ENCODE results near the gene WIPI1. TPM values are rescaled to one million over a fixed set of nuclear protein-coding genes. Genes with fewer than 3 reads are reported as not detected.

Gene WIPI1
- total and polyA plus RNA-seq, 2 of the 13 experiments (the other 11 are each of a cell fraction or from before 2014, with no cell fraction given): 29.4 to 141 TPM

GRCh38 chr17:68383443-68384321 lies 73.6 kb downstream of the WIPI1 start (continued):
- peak; percentile 96 for TF ChIP-seq MLX (CRISPR knock-in tag; IDR thresholded peaks at IDR 0.05)
- TF ChIP-seq IRF2 (CRISPR knock-in tag; IDR thresholded peaks at IDR 0.05): peak; percentile 57; the same call in 1 of the 2 replicates
- TF ChIP-seq ZGPAT (CRISPR knock-in tag; IDR thresholded peaks at IDR 0.05): peak; percentile 98
- peak; percentile 84 to 98 for TF ChIP-seq EP300 (IDR thresholded peaks at IDR 0.05; ENCODE audit: low read depth in 2 of 2, low read length in 2 of 2)
- peak; percentile 98 for TF ChIP-seq EP300 (CRISPR knock-in tag; IDR thresholded peaks at IDR 0.05; ENCODE audit: borderline replicate concordance)
- TF ChIP-seq TERF1 (CRISPR knock-in tag; IDR thresholded peaks at IDR 0.05): no peak
- no peak for TF ChIP-seq ZNF674 (CRISPR knock-in tag; IDR thresholded peaks at IDR 0.05; ENCODE audit: low read depth)
- peak; percentile 59; the same call in 1 of the 2 replicates for TF ChIP-seq ZNF567 (CRISPR knock-in tag; IDR thresholded peaks at IDR 0.05; ENCODE audit: borderline replicate concordance)
- TF ChIP-seq NR2F1 (CRISPR knock-in tag; IDR thresholded peaks at IDR 0.05): peak; percentile 95 to 96
- 0 out of 2 replicates have a peak, but pooled peaks have one; percentile 77 for TF ChIP-seq ZNF703 (CRISPR knock-in tag; IDR thresholded peaks at IDR 0.05; ENCODE audit: borderline replicate concordance)
- TF ChIP-seq ETV5 (CRISPR knock-in tag; IDR thresholded peaks at IDR 0.05; ENCODE audit: borderline replicate concordance): peak; percentile 96
- TF ChIP-seq AHR (CRISPR knock-in tag; IDR thresholded peaks at IDR 0.05): peak; percentile 25
- peak; percentile 88 for TF ChIP-seq SMAD3 (CRISPR knock-in tag; IDR thresholded peaks at IDR 0.05)
- peak; percentile 27; the same call in 1 of the 2 replicates for TF ChIP-seq ZNF44 (CRISPR knock-in tag; IDR thresholded peaks at IDR 0.05)
- TF ChIP-seq ZNF232 (CRISPR knock-in tag; IDR thresholded peaks at IDR 0.05; ENCODE audit: borderline replicate concordance): no peak; the same call in none of the 2 replicates
- peak; percentile 52; the same call in 1 of the 2 replicates for TF ChIP-seq SIX1 (CRISPR knock-in tag; IDR thresholded peaks at IDR 0.05; ENCODE audit: borderline replicate concordance)
- no peak; the same call in 1 of the 2 replicates for TF ChIP-seq ZSCAN31 (CRISPR knock-in tag; IDR thresholded peaks at IDR 0.05; ENCODE audit: low read depth)
- TF ChIP-seq ISX (CRISPR knock-in tag; conservative IDR thresholded peaks at IDR 0.05): 0 out of 2 replicates have a peak, but pooled peaks have one; percentile 8
- TF ChIP-seq ZNF576 (CRISPR knock-in tag; IDR thresholded peaks at IDR 0.05): 0 out of 2 replicates have a peak, but pooled peaks have one; percentile 42
- peak; percentile 74; the same call in 1 of the 2 replicates for TF ChIP-seq HIVEP1 (CRISPR knock-in tag; IDR thresholded peaks at IDR 0.05)
- TF ChIP-seq, protein P1, sequence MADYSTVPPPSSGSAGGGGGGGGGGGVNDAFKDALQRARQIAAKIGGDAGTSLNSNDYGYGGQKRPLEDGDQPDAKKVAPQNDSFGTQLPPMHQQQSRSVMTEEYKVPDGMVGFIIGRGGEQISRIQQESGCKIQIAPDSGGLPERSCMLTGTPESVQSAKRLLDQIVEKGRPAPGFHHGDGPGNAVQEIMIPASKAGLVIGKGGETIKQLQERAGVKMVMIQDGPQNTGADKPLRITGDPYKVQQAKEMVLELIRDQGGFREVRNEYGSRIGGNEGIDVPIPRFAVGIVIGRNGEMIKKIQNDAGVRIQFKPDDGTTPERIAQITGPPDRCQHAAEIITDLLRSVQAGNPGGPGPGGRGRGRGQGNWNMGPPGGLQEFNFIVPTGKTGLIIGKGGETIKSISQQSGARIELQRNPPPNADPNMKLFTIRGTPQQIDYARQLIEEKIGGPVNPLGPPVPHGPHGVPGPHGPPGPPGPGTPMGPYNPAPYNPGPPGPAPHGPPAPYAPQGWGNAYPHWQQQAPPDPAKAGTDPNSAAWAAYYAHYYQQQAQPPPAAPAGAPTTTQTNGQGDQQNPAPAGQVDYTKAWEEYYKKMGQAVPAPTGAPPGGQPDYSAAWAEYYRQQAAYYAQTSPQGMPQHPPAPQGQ (CRISPR knock-in tag; IDR thresholded peaks at IDR 0.05; ENCODE audit: borderline replicate concordance): peak; percentile 25; the same call in 1 of the 2 replicates

Data from HepG2 (cell line).